Activated T-helper 2 cell treated with anti-CD3 and anti-CD28 coated beads, Interferon-gamma antibody, Interleukin-2, Interleukin-4, amounts not matched to agents 10 μg/mL and 5 μg/mL and 100 μg/mL, durations not matched to agents 14 hours and 24 hours and 36 hours (primary cell): ENCODE measurements around the gene JAG2. TPM values are rescaled to one million over a fixed set of nuclear protein-coding genes. Genes with fewer than 3 reads are reported as not detected.

Experiments
- DNase-seq: peaks from one replicate; pipeline ENCODE4 v3.0.0; 2021; ENCODE audit warnings: low spot score
- H3K27ac Mint-ChIP-seq: one replicate; pipeline ENCODE4 v1.8.0; 2021; ENCODE audit warnings: mixed read lengths
- H3K27me3 Mint-ChIP-seq: one replicate; pipeline ENCODE4 v1.8.0; 2021; ENCODE audit warnings: low read depth, mixed read lengths
- H3K36me3 Mint-ChIP-seq: one replicate; pipeline ENCODE4 v1.8.0; 2021; ENCODE audit warnings: low read depth, mixed read lengths
- H3K4me1 Mint-ChIP-seq: one replicate; pipeline ENCODE4 v1.8.0; 2021; ENCODE audit warnings: low read depth, mixed read lengths
- H3K4me3 Mint-ChIP-seq: one replicate; pipeline ENCODE4 v1.8.0; 2021; ENCODE audit warnings: low read depth, mild to moderate bottlenecking, moderate library complexity, mixed read lengths
- H3K9me3 Mint-ChIP-seq: one replicate; pipeline ENCODE4 v1.8.0; 2021; ENCODE audit warnings: mixed read lengths
- intact Hi-C: fragments of 100-400 bp; cut with micrococcal nuclease; formaldehyde crosslinking; loops from one replicate; pipeline ENCODE4 v1.15.1; 2023
- total RNA-seq: library from RNA; stranded (reverse); gene quantifications from 2 replicates; pipeline ENCODE4 v1.2.3, GENCODE V29; 2022

The JAG2 gene
- total RNA-seq, 1 donor from 2014 or later, result 3.2 TPM

GRCh38 chr14:105154476-105154871 lies 14.1 kb downstream of the JAG2 start:
- Mint-ChIP-seq H3K36me3 (no peaks in the 10 kb centered on the region), H3K9me3 (no peaks in the 10 kb centered on the region), H3K4me1 (no peaks in the 10 kb centered on the region), H3K4me3 (no peak overlapping the region), H3K27ac (no peak overlapping the region), H3K27me3 (no peaks in the 10 kb centered on the region)
- intact Hi-C loops, result no loop called here
- no peak for DNase-seq

- Mint-ChIP-seq H3K27ac (no peak overlapping the region), H3K27me3 (no peaks in the 10 kb centered on the region), H3K9me3 (no peaks in the 10 kb centered on the region)
Observed at GRCh38 chr14:105153739-105154475, 14.7 kb downstream of the JAG2 start.

GRCh38 chr14:105153331-105153731 lies 15.2 kb downstream of the JAG2 start:
- Mint-ChIP-seq H3K27ac (no peak overlapping the region), H3K9me3 (no peaks in the 10 kb centered on the region), H3K27me3 (no peaks in the 10 kb centered on the region), H3K4me1 (no peaks in the 10 kb centered on the region), H3K36me3 (no peaks in the 10 kb centered on the region), H3K4me3 (no peak overlapping the region)
- no peak for DNase-seq
- intact Hi-C loops, result no loop called here

More at GRCh38 chr14:105153739-105154475, 14.7 kb downstream of the JAG2 start:
- Mint-ChIP-seq H3K4me1 (no peaks in the 10 kb centered on the region), H3K4me3 (no peak overlapping the region), H3K36me3 (no peaks in the 10 kb centered on the region)
- intact Hi-C loops, result no loop called here
- no peak for DNase-seq

GRCh38 chr14:105152794-105153241 lies 15.8 kb downstream of the JAG2 start:
- intact Hi-C loops, result no loop called here

GRCh38 chr14:105151838-105152793 lies 16.5 kb downstream of the JAG2 start:
- Mint-ChIP-seq H3K9me3 (no peaks in the 10 kb centered on the region), H3K36me3 (no peaks in the 10 kb centered on the region), H3K27ac (no peak overlapping the region), H3K4me3 (no peak overlapping the region), H3K4me1 (no peaks in the 10 kb centered on the region), H3K27me3 (no peaks in the 10 kb centered on the region)
- intact Hi-C loops, result no loop called here
- DNase-seq, result no peak

More at GRCh38 chr14:105152794-105153241, 15.8 kb downstream of the JAG2 start:
- Mint-ChIP-seq H3K27ac (no peak overlapping the region), H3K4me3 (no peak overlapping the region), H3K36me3 (no peaks in the 10 kb centered on the region), H3K27me3 (no peaks in the 10 kb centered on the region), H3K4me1 (no peaks in the 10 kb centered on the region), H3K9me3 (no peaks in the 10 kb centered on the region)
- DNase-seq, result no peak

- intact Hi-C loops, result no loop called here
- no peaks in the 10 kb centered on the region for H3K27me3 Mint-ChIP-seq
Observed at GRCh38 chr14:105151084-105151837, 17.3 kb downstream of the JAG2 start.

GRCh38 chr14:105150368-105151083 lies 18.1 kb downstream of the JAG2 start:
- DNase-seq, result no peak
- Mint-ChIP-seq H3K9me3 (no peaks in the 10 kb centered on the region), H3K27me3 (no peaks in the 10 kb centered on the region), H3K27ac (no peak overlapping the region), H3K36me3 (no peaks in the 10 kb centered on the region), H3K4me3 (no peak overlapping the region), H3K4me1 (no peaks in the 10 kb centered on the region)
- intact Hi-C loops, result no loop called here

More at GRCh38 chr14:105151084-105151837, 17.3 kb downstream of the JAG2 start:
- no peak overlapping the region for H3K27ac Mint-ChIP-seq
- DNase-seq, result no peak
- no peak overlapping the region for H3K4me3 Mint-ChIP-seq
- no peaks in the 10 kb centered on the region for H3K9me3 Mint-ChIP-seq
- no peaks in the 10 kb centered on the region for H3K36me3 Mint-ChIP-seq
- H3K4me1 Mint-ChIP-seq, result no peaks in the 10 kb centered on the region

- Mint-ChIP-seq H3K4me3 (no peak overlapping the region), H3K36me3 (no peaks in the 10 kb centered on the region), H3K4me1 (no peaks in the 10 kb centered on the region), H3K9me3 (no peaks in the 10 kb centered on the region), H3K27me3 (no peaks in the 10 kb centered on the region), H3K27ac (no peak overlapping the region)
- no peak for DNase-seq
- intact Hi-C loops, result no loop called here
Observed at GRCh38 chr14:105150026-105150367, 18.6 kb downstream of the JAG2 start.

- Mint-ChIP-seq H3K9me3 (no peaks in the 10 kb centered on the region), H3K27me3 (no peaks in the 10 kb centered on the region), H3K4me3 (no peak overlapping the region), H3K4me1 (no peaks in the 10 kb centered on the region), H3K27ac (no peak overlapping the region), H3K36me3 (no peaks in the 10 kb centered on the region)
- intact Hi-C loops, result no loop called here
- no peak for DNase-seq
Observed at GRCh38 chr14:105149146-105149781, 19.3 kb downstream of the JAG2 start.

GRCh38 chr14:105148604-105149145 lies 19.9 kb downstream of the JAG2 start:
- no peaks in the 10 kb centered on the region for H3K27me3 Mint-ChIP-seq
- H3K9me3 Mint-ChIP-seq, result no peaks in the 10 kb centered on the region
- no peaks in the 10 kb centered on the region for H3K36me3 Mint-ChIP-seq
- H3K4me3 Mint-ChIP-seq, result no peak overlapping the region
- no peaks in the 10 kb centered on the region for H3K4me1 Mint-ChIP-seq
- no peak overlapping the region for H3K27ac Mint-ChIP-seq
- DNase-seq, result no peak
- intact Hi-C loops, result no loop called here

GRCh38 chr14:105147671-105148603 lies 20.6 kb downstream of the JAG2 start:
- no peak for DNase-seq
- H3K27me3 Mint-ChIP-seq, result no peaks in the 10 kb centered on the region
- no peaks in the 10 kb centered on the region for H3K36me3 Mint-ChIP-seq
- H3K4me1 Mint-ChIP-seq, result no peaks in the 10 kb centered on the region
- H3K9me3 Mint-ChIP-seq, result no peaks in the 10 kb centered on the region
- H3K4me3 Mint-ChIP-seq, result no peak overlapping the region
- H3K27ac Mint-ChIP-seq, result no peak overlapping the region
- intact Hi-C loops, result no loop called here
